Adipose tissue (tissue), 3 donors: ENCODE data around the gene PRRT1. TPM values are rescaled to one million over a fixed set of nuclear protein-coding genes. Genes with fewer than 3 reads are reported as not detected.
"Not testable (repeated sequence)": the region's sequence is repeated elsewhere in the genome, so short reads cannot be mapped to it uniquely, and the experiment has no call there.

Source experiments
- H3K27ac ChIP-seq: one replicate; pipeline ENCODE4 v1.5.1; 2013; ENCODE audit warnings: low read depth, low read length
- WGBS, 3 donors: extraction: QIAGEN DNeasy Blood & Tissue Kit; methylation state at CpG; one replicate each; pipeline ENCODE4 v1.1.7; 2013; 5-methylcytosine and 5-hydroxymethylcytosine counted together
- polyA plus RNA-seq, 3 donors: library from polyadenylated mRNA; stranded (reverse); fragments of 200-250 nt; gene quantifications; one replicate each; pipeline ENCODE4 v1.2.3, GENCODE V29; 2013
- donor health status: healthy with polysubstance abuse.
- donor health status: Bipolar disorder and iron deficiency.
- donor health status: healthy.

Gene PRRT1
- 1 to 10 TPM in 2 of 3 donors, under 1 TPM in 1; 0.70 to 5.6 (median 1.4) TPM for polyA plus RNA-seq

- H3K27ac ChIP-seq: no peak within 1 kb of the TSS
- 18 to 47% (median 23%) methylated on average over 12 to 16 of the region's 24 CpGs for WGBS, 3 donors
Measured at GRCh38 chr6:32151863-32152768, at the start of gene PRRT1. PRRT1 (minus strand) TSS chr6:32151939; CDS start chr6:32151827, 112 bp downstream.

DNA sequence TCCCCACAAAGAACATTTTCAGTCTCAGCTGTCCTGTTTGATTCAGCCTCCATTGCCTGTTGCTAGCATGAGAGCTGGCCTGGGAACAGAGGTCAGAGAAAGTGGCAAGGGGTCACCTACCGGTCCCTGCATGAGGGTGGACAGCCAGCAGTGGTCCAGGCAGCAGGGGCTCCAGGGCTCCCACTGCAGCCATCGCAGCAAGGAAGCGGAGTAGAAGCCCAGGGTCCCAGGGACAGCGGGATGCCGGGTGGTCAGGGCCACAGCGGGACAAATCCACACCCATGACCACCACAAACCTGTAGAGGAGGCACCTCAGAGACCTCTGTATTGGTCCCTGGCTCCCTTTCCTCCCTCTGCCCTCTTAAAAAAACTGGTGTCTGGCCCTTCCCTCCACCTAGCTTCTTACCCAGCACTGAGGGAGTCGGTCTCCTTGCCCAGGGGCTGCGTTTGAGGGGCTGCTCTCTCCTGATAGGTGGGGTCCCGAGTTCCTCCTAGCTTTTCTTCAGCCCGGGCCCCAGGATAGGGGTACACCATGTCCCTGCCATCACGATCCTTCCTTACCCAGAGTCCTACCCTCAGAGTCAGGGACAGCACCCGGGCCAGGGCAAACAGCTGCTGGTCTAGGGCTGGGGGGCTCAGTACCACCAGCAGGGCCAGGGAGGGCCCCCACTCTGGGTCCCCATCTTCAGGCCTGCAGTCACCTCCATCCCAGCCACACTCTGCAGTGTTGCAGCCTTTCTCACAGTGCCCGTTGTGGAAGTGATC lies 49.2 kb upstream of the PRRT1 start:
- no peak overlapping the region for H3K27ac ChIP-seq
- 79 to 91% (median 89%) methylated on average over 13 of the region's 13 CpGs for WGBS, 3 donors

DNA sequence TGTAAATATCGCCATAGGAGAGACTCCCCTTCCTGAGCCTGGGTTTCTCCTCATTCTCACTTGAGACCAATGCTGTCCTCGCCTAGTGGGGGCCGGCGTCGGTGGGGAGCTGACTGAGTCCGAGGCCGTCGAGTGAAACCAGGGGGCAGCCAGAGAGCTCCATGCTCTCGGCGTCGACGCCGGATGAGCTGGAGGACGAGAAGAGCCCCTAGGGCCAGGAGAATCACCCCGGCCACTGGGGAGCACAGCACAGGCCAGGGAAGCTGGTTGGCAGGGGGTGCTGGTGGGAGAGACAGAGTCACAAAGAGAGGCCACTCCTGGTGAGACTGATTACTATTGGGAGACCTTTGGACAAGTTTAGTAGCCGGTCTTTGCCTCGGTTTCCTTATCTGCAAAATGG lies 47.1 kb upstream of the PRRT1 start:
- H3K27ac ChIP-seq: no peak overlapping the region
- 81 to 91% (median 91%) methylated on average over 17 of the region's 17 CpGs for WGBS, 3 donors

DNA sequence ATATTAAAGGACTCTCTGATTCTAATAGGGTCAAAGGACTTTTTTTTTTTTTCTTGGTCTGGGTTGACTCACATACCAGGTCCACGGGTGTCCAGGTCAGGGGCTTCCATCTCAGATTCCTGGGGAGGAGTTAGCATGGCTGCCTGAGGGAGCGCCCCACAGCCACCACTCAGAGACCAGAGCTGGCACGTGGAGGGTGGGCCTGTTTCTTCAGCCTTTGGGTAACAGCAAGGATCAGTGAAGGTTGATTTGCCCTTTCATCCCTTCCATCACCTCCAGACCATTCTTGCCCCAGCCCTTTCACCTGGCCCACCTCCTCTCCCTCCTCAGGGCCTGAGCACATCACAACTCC lies 46.6 kb upstream of the PRRT1 start:
- H3K27ac ChIP-seq: no peak overlapping the region
- 69 to 81% (median 79%) methylated on average over 3 of the region's 3 CpGs for WGBS, 3 donors

GRCh38 chr6:32196682-32197616 lies 45.2 kb upstream of the PRRT1 start:
- H3K27ac ChIP-seq: peak overlapping the region; percentile 77
- WGBS, 3 donors: 24 to 34% (median 29%) methylated on average over 28 of the region's 28 CpGs

DNA sequence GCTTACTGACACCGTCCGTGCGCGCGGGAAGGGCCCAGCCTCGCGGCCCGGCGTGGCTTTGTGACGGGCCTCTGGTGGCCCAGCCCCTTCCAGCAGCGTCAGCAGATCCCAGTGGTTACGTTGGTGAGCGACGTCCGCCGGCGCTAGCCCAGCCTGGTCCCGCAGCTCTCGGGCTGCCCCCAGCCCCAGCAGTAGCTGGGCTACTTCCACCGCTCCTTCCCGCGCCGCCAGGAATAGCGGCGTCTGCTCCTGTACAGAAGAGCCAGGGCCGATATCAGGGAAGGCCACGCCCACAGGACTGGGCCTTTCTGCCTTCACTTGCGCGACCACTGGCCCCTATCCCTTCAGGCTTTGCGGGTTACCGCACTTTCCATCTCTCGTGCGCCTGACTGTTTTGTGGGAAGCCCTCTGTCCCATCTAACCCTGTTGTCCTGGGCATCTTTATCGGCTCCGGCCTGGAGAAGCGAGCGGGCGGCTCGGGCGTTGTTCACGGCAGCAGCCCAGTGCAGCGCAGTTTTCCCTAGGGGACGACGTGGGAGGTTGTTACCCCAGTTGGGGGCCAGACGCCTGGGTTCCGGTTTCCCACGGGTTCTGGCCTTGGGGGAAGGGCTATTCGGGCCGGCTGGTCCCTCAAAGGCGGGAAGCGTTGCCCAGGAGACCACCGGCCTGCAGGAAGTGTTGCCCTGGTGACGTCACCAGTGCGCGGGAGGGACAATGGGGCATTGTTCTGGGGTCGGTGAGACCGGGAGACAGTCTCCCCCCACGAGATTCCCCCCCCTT lies 44.4 kb upstream of the PRRT1 start:
- peak overlapping the region; percentile 99 for H3K27ac ChIP-seq
- 0% methylated on average over 48 to 58 of the region's 58 CpGs for WGBS, 3 donors

GRCh38 chr6:32195652-32195901 lies 43.8 kb upstream of the PRRT1 start:
- H3K27ac ChIP-seq: no peak overlapping the region
- 0 to 1% (median 0%) methylated on average over 25 of the region's 25 CpGs for WGBS, 3 donors

DNA sequence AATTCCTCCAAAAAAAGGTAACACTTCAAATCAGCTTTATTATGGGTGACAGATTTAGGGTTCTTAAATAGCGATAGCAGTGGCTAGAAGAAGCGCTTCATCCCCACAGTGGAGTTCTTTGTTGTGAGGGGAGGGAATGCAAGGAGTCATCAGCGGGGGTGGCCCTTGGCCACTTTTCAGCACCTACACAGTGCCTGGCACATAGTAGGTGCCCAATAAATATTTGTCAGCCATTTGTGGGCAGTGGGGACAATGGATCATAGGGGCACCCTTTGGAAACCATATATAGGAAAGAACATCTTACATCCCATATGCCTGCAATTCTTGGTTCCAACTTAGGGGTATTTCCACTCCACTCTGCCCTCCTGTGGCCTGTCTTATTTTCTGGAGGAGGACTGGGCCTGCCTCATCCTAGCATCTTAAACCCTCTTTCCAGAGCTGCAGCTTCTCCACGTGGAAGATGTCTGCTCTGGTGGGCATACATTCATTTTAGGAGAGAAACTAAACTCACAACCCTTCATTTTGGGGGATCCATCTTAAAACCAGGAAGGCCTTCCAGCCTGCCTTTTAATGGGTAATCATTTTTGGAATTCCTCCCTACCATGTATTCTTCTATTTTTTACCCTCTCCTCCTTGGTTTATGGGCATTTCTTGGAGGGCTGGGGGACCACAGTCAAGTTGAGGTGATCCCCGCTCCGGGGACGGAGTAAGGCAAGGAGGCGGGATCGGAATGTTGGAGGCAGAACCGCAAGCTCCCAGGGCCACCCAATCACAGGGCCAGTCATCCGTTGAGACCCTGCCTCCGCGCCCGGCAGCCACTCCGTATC lies 43.3 kb upstream of the PRRT1 start:
- no peak overlapping the region for H3K27ac ChIP-seq
- WGBS, 3 donors: 16 to 18% (median 17%) methylated on average over 15 of the region's 15 CpGs

- H3K27ac ChIP-seq: no peak overlapping the region
- WGBS, 3 donors: 88 to 96% (median 94%) methylated on average over 4 of the region's 4 CpGs
Measured at GRCh38 chr6:32194388-32194787, 42.6 kb upstream of the PRRT1 start.

- not testable (repeated sequence) for H3K27ac ChIP-seq
- 64 to 78% (median 70%) methylated on average over 13 of the region's 13 CpGs for WGBS, 3 donors
Measured at GRCh38 chr6:32193096-32193495, 41.4 kb upstream of the PRRT1 start.

DNA sequence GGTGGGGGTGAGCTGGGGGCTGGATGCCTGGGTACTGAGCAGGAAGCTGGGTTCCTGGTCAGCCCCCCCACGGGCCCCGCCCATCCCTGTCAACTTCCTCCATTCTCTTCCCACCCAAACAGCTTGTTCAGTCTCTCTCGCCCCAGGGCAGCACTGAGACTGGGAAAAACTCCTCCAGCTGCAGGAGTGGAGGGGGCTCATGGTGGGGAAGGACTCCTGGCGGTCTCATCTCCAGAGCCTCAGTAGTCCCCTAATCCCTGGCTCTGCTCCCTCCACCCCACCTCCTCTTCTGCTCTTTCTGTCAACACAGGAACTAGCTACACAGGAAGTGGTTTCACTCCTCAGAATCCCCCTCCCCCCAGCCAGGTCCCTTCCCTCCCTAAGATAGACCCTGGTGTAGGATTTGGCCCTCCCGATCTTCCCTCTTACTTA lies 40.9 kb upstream of the PRRT1 start, which contains the start of gene GPSM3:
TSS of gene GPSM3 (minus strand) at position 36 of the 432 bp plus-strand sequence. CDS start 130 bp downstream, outside the sequence.
- 16 to 27% (median 22%) methylated on average over 4 to 5 of the region's 5 CpGs for WGBS, 3 donors
- peak within 1 kb of the TSS; percentile 58 for H3K27ac ChIP-seq

DNA sequence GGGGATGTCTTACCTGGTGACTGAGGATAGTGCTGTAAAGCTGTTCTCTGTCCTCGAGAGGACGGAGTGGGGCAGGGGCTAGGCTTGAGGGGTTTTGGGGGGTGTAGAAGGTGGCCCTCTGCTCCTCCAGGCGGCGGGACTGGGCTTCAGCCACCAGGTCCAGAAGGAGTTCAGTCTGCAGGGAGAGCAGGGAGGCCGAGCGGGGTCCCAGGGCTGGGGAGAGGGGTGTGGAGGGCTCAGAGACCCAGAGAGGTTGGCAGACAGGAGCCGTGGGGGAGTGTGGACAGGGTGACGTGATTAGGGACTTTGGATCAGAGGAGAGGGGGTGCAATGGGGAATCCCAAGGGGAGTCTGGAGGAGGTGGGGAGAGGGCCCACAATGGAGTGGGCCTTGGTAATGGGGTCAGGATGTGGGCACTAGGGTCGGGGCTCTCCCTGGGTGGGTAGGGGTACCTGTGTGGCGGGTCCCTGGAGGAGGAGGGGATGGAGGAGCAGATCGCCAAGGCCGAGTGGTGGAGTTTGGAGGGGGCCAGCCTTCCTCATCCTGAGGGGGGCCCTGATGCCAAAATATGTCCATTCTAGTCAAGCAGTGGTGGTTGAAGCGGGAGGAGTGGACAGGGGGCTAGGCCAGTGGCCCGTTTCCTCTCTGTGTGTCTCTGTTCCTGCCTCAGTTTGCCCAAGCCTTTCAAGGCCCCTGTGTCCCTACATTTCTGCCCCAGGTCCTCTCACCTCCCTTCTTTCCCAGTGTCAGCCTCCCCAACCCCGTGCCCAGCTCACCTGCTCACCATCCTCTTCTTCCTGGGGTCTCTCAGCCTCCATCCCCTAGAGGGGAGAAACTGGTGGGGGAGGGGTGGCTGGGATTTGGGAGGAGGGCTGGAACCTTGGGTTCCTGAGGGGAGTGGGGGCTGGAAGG lies 40.2 kb upstream of the PRRT1 start:
- H3K27ac ChIP-seq: peak overlapping the region; percentile 58
- WGBS, 3 donors: 52 to 67% (median 56%) methylated on average over 15 of the region's 15 CpGs

DNA sequence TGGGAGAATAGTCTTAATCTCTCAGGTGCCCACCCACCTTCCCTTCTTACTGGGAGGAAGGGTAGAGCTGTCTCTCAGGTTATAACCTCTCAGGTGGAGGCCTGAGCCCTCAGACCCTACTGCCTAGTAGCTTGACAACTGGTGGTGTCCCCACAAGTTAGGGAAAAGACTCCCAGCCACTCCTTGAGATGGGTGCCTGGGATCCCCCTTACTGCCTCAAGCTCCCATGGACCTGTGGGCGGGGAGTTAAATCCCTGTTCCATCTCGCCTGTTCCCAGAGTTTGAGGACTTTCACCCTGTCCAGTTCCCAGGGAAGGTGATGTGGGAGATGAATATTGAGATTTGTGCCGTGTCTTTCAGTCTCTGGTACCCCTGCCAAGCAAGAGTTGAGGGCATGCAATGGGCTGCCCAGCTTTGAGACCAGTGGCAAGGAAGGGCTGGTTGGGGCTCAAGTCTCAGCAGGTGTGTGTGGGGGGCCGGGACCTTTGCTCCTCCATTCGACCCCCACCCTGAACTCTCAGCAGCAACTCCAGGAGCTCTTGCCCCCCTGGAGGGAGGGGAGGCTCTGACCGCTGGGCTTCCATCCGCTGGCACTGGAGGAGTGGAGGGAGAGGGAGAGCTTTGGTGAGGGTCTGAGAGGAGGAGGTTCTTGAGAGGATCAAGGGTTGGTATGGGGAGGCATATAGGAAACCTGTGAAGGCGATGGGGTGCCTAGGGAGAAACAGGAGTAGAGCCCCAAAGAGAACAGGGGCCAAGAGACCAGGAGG lies 39.4 kb upstream of the PRRT1 start:
- H3K27ac ChIP-seq: peak overlapping the region; percentile 58
- WGBS, 3 donors: 77 to 84% (median 77%) methylated on average over 8 of the region's 8 CpGs

DNA sequence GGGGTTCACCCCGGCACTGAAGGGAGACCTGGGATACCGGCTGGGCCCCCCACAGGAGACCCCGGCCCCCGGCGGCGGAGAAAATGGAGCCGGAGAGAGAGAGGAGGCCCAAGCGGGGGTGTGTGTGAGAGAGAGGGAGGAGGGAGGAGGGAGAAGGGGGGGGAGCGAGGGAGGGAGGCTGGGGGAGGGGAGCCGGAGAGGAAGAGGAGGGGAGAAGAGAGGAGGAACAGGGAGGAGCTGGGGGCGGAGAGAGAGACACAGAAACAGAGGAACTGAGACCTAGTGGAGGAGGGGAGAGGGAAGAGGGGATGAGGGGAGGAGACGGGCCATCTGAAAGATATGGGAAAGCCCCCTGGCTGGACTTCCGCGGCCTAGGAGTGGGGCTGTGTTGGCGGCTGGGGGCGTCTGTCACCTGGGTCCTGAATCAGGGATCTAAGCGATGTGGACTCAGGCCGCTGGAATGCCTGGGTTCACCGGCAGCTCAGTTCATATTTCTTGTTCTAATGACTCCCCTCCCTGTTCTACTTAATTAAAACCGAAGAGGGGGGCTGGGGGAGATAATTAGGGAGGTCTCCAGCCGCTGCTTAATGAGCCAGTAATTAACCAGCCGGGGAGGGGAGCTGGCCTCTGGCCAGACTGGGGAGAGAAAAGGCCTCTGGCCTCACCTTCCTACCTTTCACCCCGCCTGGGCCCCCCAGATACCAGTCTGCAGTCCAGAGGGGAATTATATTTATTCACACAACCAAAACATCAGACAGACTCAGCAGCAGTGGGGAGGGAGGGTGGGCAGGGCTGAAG lies 38.5 kb upstream of the PRRT1 start, which contains the start of gene PBX2:
TSS of gene PBX2 (minus strand) at position 149 of the 798 bp plus-strand sequence. CDS start 287 bp downstream, outside the sequence.
- 1 to 2% (median 1%) methylated on average over 18 to 23 of the region's 23 CpGs for WGBS, 3 donors
- H3K27ac ChIP-seq: peak within 1 kb of the TSS; percentile 69

DNA sequence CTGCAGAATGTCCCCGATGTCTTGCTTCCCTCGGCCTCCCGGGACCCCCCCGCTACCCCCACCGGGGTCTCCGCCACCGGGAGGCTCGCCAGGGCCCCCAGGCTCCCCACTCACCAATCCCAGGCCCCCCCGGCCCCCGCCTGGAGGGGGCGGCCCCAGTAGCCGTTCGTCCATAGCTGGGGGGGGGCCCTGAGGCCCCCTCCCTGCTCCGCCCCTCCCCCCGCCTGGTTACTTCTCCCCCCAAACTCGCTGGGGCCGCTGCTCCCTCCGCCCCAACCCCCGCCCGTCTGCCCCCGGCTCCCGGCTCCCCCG lies 38.0 kb upstream of the PRRT1 start:
- peak overlapping the region; percentile 69 for H3K27ac ChIP-seq
- 0 to 15% (median 2%) methylated on average over 13 to 23 of the region's 23 CpGs for WGBS, 3 donors
